SK-MEL-5 (cell line): Measurements from ENCODE around the gene MBNL2. TPM values are rescaled to one million over a fixed set of nuclear protein-coding genes. Genes with fewer than 3 reads are reported as not detected.

ENCODE experiments used
- DNase-seq: peaks from one replicate; pipeline ENCODE4 v3.0.0-alpha.2; 2016; ENCODE audit warnings: low read depth, low spot score
- in situ Hi-C: cut with HindIII; loops from 2 replicates; pipeline ENCODE4 v1.10.0; 2016; ENCODE audit warnings: low sequenced_read_pairs, high pct_unique_total_duplicates, low pct_unique_long_range_greater_than_20kb
- total RNA-seq: library from RNA; depleted of rRNA; stranded (reverse); fragments of >200 nt; shearing (Covaris generic); gene quantifications from 2 replicates; pipeline ENCODE4 v1.2.3, GENCODE V29; 2014

MBNL2 gene
- total RNA-seq, 1 experiment from 2014 or later: 17.9 TPM

DNA sequence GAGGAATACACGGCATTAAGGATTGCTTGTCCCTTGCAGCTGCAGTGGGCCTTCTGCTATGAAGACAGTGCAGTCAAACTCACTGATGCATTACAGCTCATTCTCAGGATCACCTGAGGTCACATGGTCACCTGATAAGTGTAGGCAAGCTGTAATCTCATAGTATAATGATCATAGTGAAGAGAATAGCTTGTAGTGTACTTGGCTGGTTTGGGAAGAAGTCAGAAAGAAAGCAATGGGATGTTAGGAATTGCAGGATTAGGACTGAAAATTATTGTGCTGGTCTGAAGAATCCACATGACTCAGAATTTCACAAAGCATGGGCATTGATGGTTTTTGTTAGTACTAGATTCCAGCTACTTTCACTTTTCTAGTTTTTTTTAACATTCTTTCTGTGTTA is 76.7 kb downstream of the MBNL2 start:
- in situ Hi-C loops: no loop called here
- no peak for DNase-seq

GRCh38 chr13:97300871-97301270 is 78.7 kb downstream of the MBNL2 start:
- in situ Hi-C loops: no loop called here
- DNase-seq: no peak

- in situ Hi-C loops: no loop called here
- no peak for DNase-seq
Measured at GRCh38 chr13:97301382-97302095, 79.4 kb downstream of the MBNL2 start.

DNA sequence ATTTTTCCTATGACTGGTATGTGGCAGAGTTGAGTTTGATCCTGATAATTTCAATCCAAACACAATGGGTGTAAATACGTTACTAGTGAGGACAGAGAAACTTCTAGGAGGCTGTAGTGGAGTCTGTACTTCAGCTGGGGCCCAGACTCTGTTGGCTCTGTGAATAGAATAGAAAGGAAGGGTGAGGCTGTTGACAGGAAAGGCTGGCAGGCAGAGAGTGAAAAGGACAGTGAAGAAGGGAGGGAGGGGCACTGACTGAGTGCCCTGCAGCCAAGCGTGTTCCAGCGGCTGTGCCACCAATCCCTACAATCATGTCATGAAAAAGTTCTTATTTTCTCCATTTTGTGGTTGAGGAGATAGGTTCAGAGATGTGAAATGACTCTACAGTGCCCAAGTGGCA is 80.5 kb downstream of the MBNL2 start:
- no peak for DNase-seq
- in situ Hi-C loops: no loop called here

GRCh38 chr13:97306106-97306505 is 84.0 kb downstream of the MBNL2 start:
- in situ Hi-C loops: no loop called here
- DNase-seq: no peak

DNA sequence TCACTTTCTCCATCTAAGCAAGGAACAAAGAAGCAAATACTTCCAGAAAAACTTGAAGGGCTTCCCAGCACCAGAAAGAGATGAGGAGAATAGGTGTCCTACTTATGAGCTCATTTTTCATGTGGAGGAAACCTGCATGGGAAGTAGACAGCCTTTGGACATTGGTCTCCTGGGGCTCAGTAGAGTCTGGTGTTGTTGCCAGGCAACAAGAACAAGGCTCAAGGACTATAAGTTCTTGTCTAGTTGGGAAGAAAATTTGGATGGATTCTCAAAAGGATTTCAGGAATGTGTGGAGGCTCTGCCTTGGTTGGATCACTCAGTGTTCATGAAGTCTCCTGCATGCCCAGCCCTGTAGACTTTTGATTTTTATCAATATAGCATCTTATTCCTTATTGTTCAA is 84.5 kb downstream of the MBNL2 start:
- DNase-seq: no peak
- in situ Hi-C loops: no loop called here

GRCh38 chr13:97307118-97307881 is 85.2 kb downstream of the MBNL2 start:
- in situ Hi-C loops: no loop called here
- no peak for DNase-seq

- DNase-seq: peak; percentile 94
- in situ Hi-C loops: no loop called here
Measured at GRCh38 chr13:97307882-97308624, 85.9 kb downstream of the MBNL2 start.

- DNase-seq: no peak
- in situ Hi-C loops: no loop called here
Measured at GRCh38 chr13:97308735-97309429, 86.7 kb downstream of the MBNL2 start.

- DNase-seq: no peak
- in situ Hi-C loops: no loop called here
Measured at GRCh38 chr13:97310809-97311436, 88.8 kb downstream of the MBNL2 start.

DNA sequence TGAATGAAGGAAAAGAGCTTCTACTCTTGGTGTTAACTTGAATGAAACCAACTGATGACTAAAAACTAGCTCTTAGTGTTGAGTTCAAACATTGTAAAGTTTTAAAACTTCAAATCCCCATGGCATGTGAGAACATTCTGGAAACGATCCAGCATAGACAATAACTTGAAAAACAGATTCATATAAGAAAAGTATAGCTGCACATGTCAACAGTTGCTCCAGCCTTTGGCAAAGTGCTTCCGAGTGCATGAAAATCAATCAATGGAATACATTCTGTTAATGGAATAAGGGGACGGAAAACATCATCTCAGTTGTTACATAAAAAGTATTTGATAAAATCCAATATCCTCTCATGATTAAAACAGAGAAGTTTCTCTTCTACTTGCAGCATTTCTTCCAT is 89.8 kb downstream of the MBNL2 start:
- in situ Hi-C loops: no loop called here

GRCh38 chr13:97313551-97314260 is 91.6 kb downstream of the MBNL2 start:
- in situ Hi-C loops: no loop called here
- DNase-seq: no peak

More for the DNA sequence above, 89.8 kb downstream of the MBNL2 start:
- no peak for DNase-seq

DNA sequence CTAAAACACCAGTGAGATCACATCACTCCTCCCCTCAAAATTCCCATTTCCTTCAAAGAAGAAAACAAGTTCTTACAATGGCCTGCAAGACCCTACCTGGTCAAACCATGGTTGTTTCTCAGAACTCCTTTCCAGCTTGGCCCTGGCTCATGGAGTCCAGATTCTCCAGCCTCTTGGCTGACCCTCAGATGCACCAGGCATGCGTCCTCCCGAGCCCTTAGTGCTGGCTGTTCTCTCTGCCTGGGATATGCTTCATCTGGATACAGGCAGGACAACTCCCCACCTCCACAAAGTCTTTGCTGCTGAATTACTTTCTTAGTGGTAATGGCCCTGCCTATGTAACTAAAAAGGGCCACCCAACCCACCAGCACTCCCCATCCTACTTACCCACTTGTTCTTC is 94.3 kb downstream of the MBNL2 start:
- in situ Hi-C loops: no loop called here
- no peak for DNase-seq

DNA sequence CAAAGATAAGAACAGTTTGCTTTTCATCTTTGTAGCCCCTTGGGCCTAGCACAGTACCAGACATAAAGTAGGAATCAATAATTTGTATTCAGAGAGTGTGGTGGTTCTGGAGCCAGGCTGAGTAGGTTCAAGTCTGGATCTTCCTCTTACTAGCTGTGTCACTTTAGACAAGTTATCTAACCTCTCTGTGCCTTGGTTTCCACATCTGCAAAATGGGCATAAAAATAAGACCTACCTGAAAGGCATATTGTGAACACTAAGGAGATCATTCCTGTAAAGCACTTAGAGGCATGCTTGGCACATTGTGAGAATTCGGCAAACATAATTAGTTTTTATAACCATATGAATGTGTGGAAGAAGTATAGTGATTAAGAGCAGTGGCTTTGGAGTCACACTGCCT is 95.8 kb downstream of the MBNL2 start:
- DNase-seq: no peak
- in situ Hi-C loops: no loop called here

DNA sequence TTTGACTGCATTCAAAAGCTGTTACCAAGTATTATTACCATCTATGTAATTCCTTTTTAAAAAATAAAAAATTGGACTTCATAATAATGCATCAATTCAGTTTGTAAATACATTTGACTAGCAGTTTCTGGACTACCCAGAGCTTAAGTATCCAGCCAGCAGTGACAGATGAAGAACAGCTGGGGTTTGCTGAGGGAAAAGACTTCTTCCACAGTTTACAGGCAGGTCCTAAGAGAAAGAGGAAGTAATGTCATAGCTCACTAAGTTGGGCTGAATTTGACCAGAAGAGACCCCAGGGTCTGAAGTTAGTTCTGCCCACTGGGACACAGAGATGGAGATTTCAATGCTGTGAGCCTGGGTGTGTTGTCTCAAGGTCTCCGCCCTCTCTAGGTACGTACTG is 96.4 kb downstream of the MBNL2 start:
- in situ Hi-C loops: no loop called here
- no peak for DNase-seq

GRCh38 chr13:97319113-97319720 is 97.1 kb downstream of the MBNL2 start:
- in situ Hi-C loops: no loop called here

DNA sequence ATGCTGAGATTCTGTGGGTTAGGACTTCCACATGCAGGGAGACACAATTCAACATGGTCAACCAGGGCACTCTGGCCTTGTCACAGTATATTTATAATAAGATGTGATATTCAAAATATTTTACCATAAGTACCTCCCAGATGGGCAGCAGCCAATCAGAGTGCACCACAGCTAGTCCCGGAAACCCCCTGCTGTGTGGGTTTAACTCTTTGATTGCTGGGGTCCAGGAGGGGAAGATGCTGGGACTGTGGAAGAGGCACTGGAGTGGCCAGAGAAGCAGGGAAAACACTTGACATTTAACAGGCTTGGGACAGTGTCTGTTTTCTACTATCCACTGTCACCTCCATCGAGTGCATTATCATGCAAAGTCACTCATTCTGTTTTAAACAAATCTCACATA is 99.0 kb downstream of the MBNL2 start:
- in situ Hi-C loops: no loop called here
- DNase-seq: no peak

More at GRCh38 chr13:97319113-97319720, 97.1 kb downstream of the MBNL2 start:
- no peak for DNase-seq
